OCI-LY3 (cell line): ENCODE measurements around the gene TBC1D8.

ENCODE experiments used
- EZH2phosphoT487 ChIP-seq: fragments of 200-600 bp; shearing (Covaris generic); IDR thresholded peaks from 2 replicates; pipeline ENCODE4 v1.6.1; 2018; ENCODE audit warnings: antibody characterized with exemption, mixed run types, low read depth
- TF ChIP-seq, protein P1 (sequence below): fragments of 200-600, 300-600 bp; sonication (generic); IDR thresholded peaks from 2 replicates; pipeline ENCODE4 v1.5.1; 2014; ENCODE audit warnings: antibody characterized with exemption, low read length, low read depth

DNA sequence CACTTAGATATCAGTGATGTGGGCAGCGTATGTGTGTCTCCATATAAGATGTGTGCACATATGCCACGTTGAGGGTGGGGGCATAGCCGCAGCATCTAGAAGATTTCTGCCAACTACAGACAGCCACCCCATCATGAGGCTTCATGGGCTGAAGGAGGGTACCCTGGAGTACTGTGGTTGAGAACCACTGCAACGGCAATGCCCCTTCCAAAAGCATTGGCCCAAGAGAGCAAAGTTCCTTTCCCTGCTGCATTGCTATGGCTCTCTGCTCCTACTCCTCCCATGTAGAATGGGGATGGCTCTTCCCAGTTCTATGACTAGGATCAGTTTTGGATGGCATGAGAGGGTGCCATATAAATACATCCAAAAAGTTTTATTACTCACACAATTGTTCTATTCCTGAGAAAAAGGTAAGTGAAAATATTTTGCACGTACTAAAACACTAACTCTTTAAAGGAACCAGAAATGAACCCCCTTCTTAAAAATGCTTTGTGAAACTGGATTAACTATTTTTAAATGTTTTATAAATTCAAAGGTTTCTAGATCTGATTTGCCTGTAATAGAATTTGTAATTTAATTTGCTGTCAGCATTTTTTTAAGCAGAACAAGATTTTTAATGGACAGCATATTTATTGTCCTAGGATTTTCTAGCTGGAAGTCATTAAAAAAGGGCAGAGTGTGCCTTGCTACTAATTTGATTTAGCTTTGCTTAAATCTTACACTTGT, 153.5 kb downstream of the TBC1D8 start:
- TF ChIP-seq, protein P1, sequence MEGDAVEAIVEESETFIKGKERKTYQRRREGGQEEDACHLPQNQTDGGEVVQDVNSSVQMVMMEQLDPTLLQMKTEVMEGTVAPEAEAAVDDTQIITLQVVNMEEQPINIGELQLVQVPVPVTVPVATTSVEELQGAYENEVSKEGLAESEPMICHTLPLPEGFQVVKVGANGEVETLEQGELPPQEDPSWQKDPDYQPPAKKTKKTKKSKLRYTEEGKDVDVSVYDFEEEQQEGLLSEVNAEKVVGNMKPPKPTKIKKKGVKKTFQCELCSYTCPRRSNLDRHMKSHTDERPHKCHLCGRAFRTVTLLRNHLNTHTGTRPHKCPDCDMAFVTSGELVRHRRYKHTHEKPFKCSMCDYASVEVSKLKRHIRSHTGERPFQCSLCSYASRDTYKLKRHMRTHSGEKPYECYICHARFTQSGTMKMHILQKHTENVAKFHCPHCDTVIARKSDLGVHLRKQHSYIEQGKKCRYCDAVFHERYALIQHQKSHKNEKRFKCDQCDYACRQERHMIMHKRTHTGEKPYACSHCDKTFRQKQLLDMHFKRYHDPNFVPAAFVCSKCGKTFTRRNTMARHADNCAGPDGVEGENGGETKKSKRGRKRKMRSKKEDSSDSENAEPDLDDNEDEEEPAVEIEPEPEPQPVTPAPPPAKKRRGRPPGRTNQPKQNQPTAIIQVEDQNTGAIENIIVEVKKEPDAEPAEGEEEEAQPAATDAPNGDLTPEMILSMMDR = no peak
- no peak for TF ChIP-seq EZH2phosphoT487
